Activated CD8-positive, alpha-beta T cell treated with anti-CD3 and anti-CD28 coated beads for 36 hours (primary cell): ENCODE results near the gene HINFP. TPM values are rescaled to one million over a fixed set of nuclear protein-coding genes. Genes with fewer than 3 reads are reported as not detected.
"Not testable (repeated sequence)": the region's sequence is repeated elsewhere in the genome, so short reads cannot be mapped to it uniquely, and the experiment has no call there.

Experiments
- ATAC-seq: fragments of 200-7000 bp; cut with Tn5 transposase; one replicate; pipeline ENCODE4 v1.10.0; 2021; ENCODE audit warnings: mild to moderate bottlenecking, moderate library complexity
- CTCF ChIA-PET: fragments of 350-600 bp; sonication (Branson Sonifier 250); formaldehyde crosslinking; loops from one replicate; lab custom pipeline; 2021; ENCODE audit warnings: antibody characterized with exemption; lab: Charles Lee
- POLR2A ChIA-PET: fragments of 350-600 bp; sonication (Branson Sonifier 250); formaldehyde crosslinking; loops from one replicate; lab custom pipeline; 2021; ENCODE audit warnings: antibody characterized with exemption; lab: Charles Lee
- DNase-seq: peaks from one replicate; pipeline ENCODE4 v3.0.0-alpha.2; 2020
- H3K27ac Mint-ChIP-seq: one replicate; pipeline ENCODE4 v1.8.0; 2021; ENCODE audit warnings: mild to moderate bottlenecking, mixed read lengths
- H3K27me3 Mint-ChIP-seq: one replicate; pipeline ENCODE4 v1.8.0; 2021; ENCODE audit warnings: mixed read lengths
- H3K36me3 Mint-ChIP-seq: one replicate; pipeline ENCODE4 v1.8.0; 2021; ENCODE audit warnings: low read depth, mixed read lengths
- H3K4me1 Mint-ChIP-seq: one replicate; pipeline ENCODE4 v1.8.0; 2021; ENCODE audit warnings: low read depth, mixed read lengths
- H3K4me3 Mint-ChIP-seq: one replicate; pipeline ENCODE4 v1.8.0; 2021; ENCODE audit warnings: mild to moderate bottlenecking, moderate library complexity, mixed read lengths
- H3K9me3 Mint-ChIP-seq: one replicate; pipeline ENCODE4 v1.8.0; 2021; ENCODE audit warnings: mixed read lengths
- intact Hi-C: fragments of 100-400 bp; cut with micrococcal nuclease; formaldehyde crosslinking; loops from one replicate; pipeline ENCODE4 v1.10.0; 2022
- total RNA-seq, 2 experiments: library from RNA; stranded (reverse); gene quantifications; one replicate each; pipeline ENCODE4 v1.2.3, GENCODE V29; 2021
- TF ChIP-seq, protein P1 (sequence below): fragments of 200-600 bp; IDR thresholded peaks from one replicate; pipeline ENCODE4 v1.8.0; 2022; ENCODE audit warnings: antibody characterized with exemption, mild to moderate bottlenecking

The HINFP gene
- total RNA-seq, 2 experiments from 2014 or later, result 23.9 to 26.5 TPM

DNA sequence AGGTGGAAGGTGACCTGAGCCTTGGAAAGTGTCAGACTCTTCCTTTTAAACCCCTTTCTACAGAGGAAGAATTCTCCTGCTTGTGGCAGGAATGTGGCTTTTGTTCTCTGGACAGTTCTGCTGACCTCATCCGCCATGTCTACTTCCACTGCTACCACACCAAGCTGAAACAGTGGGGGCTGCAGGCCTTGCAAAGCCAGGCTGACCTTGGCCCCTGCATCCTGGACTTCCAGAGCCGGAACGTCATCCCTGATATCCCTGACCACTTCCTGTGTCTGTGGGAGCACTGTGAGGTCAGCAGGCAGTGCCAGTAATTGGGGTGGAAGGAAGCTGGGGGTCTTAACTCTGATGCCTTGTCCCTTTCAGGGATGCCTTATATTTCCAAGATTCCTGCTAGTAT is 9.3 kb downstream of the HINFP start:
- CTCF ChIA-PET, result interaction anchor here (0.6 kb wide), 1 partner anchor 66 kb away, joined by 3 read pairs; no protein-coding TSS in a partner anchor

DNA sequence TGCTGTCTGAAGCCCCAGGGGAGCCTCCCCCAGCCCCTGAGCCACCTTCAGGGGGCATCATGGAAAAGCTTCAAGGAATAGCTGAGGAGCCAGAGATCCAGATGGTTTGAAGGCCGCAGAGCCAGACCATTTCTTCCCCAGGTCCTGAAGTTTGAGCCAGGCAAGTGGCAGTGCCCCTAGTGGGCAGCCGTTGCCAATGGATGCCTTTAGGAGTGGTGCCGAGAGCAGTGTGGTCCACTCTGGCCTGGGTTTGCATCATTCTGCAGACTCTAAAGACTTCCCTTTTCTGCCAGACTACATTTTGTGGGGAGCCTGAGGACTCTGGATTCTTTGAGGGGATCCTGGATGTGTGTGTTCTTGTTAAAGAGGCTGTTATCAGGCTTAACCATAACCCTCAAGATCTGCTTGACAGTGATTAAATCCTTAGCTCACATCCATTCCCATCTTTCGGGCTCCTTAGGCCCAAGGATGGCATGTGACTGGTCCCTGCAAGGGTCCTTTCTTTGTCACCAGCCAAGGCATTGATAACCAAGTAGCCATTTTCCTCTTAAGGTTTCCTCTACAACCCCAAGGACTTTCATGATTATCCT is 13.1 kb downstream of the HINFP start:
- peaks cover 28% of the 10 kb centered on the region for H3K36me3 Mint-ChIP-seq
- intact Hi-C loops, result no loop called here
- ChIA-PET POLR2A (no interaction called here), CTCF (interaction anchor here (1.0 to 2.4 kb wide), 10 partner anchors 8 to 71 kb away, joined by 3 to 8 read pairs (median 4); partner anchors contain the start of gene HINFP)
- H3K4me3 Mint-ChIP-seq, result no peak overlapping the region
- ATAC-seq, result peak; percentile 47
- TF ChIP-seq, protein P1, sequence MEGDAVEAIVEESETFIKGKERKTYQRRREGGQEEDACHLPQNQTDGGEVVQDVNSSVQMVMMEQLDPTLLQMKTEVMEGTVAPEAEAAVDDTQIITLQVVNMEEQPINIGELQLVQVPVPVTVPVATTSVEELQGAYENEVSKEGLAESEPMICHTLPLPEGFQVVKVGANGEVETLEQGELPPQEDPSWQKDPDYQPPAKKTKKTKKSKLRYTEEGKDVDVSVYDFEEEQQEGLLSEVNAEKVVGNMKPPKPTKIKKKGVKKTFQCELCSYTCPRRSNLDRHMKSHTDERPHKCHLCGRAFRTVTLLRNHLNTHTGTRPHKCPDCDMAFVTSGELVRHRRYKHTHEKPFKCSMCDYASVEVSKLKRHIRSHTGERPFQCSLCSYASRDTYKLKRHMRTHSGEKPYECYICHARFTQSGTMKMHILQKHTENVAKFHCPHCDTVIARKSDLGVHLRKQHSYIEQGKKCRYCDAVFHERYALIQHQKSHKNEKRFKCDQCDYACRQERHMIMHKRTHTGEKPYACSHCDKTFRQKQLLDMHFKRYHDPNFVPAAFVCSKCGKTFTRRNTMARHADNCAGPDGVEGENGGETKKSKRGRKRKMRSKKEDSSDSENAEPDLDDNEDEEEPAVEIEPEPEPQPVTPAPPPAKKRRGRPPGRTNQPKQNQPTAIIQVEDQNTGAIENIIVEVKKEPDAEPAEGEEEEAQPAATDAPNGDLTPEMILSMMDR, result peak; percentile 25
- H3K9me3 Mint-ChIP-seq, result no peaks in the 10 kb centered on the region
- H3K27me3 Mint-ChIP-seq, result peaks cover 2% of the 10 kb centered on the region
- H3K4me1 Mint-ChIP-seq, result no peaks in the 10 kb centered on the region
- H3K27ac Mint-ChIP-seq, result no peak overlapping the region
- DNase-seq, result no peak

More for the DNA sequence above, 9.3 kb downstream of the HINFP start:
- POLR2A ChIA-PET, result no interaction called here
- H3K9me3 Mint-ChIP-seq, result no peaks in the 10 kb centered on the region
- no peak overlapping the region for H3K4me3 Mint-ChIP-seq
- DNase-seq, result no peak
- H3K27ac Mint-ChIP-seq, result no peak overlapping the region
- H3K4me1 Mint-ChIP-seq, result peaks cover 11% of the 10 kb centered on the region
- H3K36me3 Mint-ChIP-seq, result peaks cover 31% of the 10 kb centered on the region
- intact Hi-C loops, result no loop called here
- no peak for ATAC-seq
- TF ChIP-seq, protein P1, result no peak
- no peaks in the 10 kb centered on the region for H3K27me3 Mint-ChIP-seq

DNA sequence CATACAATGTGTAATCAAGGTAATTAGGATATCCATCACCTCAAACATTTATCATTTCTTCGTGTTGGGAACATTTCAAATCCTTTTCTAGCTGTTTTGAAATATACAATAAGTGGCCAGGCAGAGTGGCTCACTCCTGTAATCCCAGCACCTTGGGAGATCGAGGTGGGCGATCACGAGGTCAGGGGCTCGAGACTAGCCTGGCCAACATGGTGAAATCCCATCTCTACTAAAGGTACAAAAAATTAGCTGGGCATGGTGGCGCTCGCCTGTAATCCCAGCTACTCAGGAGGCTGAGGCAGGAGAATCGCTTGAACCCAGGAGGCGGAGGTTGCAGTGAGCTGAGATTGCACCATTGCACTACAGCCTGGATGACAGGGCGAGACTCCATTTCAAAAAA is 17.9 kb downstream of the HINFP start:
- H3K27me3 Mint-ChIP-seq, H3K9me3 Mint-ChIP-seq, H3K27ac Mint-ChIP-seq, DNase-seq, H3K36me3 Mint-ChIP-seq, H3K4me1 Mint-ChIP-seq, H3K4me3 Mint-ChIP-seq, ATAC-seq, intact Hi-C loops: not testable (repeated sequence)
- ChIA-PET POLR2A (interaction anchor here (0.7 kb wide), 1 partner anchor 199 kb away, joined by 3 read pairs; no protein-coding TSS in a partner anchor), CTCF (interaction anchor here (0.8 to 1.7 kb wide), 6 partner anchors 12 to 185 kb away, joined by 3 to 4 read pairs (median 4); no protein-coding TSS in a partner anchor)

DNA sequence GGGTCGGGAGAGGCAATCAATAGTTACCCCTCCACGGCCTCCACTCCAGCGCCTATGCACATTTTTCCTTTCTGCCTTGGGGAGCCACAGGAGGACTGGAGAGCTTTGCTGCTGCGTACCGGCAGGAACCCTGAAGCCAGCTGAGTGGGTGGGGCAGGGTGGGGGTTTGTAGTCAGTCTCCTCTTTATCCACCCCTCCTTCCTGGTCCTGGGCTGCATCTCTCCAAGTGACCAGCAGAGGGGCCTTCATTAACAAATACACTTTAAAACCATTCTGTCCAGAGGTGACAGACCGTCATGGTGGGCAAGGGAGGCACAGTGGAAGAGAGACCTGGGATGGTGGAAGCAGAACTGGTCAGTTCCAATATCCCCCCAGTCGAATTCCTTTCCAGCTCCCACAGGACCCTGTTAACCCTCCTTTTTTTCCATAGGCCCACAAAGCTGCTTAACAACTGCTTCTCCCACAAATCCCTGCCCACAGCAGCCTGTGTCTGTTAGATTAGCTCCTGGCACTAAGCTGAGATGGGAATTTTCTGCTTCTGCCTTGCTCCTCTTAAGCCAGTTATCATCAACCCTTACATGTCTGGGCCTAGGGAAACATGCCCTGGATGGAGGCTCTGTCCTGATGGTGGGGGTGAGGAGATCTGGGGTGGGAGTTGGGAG is 23.6 kb downstream of the HINFP start:
- H3K36me3 Mint-ChIP-seq, result no peaks in the 10 kb centered on the region
- H3K27ac Mint-ChIP-seq, result no peak overlapping the region
- ChIA-PET POLR2A (interaction anchor here (0.7 kb wide), 1 partner anchor 51 kb away, joined by 3 read pairs; no protein-coding TSS in a partner anchor), CTCF (interaction anchor here (0.8 to 1.4 kb wide), 3 partner anchors 52 to 176 kb away, joined by 3 to 5 read pairs (median 3); no protein-coding TSS in a partner anchor)
- peaks cover 12% of the 10 kb centered on the region for H3K4me1 Mint-ChIP-seq
- H3K9me3 Mint-ChIP-seq, result no peaks in the 10 kb centered on the region
- intact Hi-C loops, result no loop called here
- TF ChIP-seq, protein P1, result peak; percentile 45
- H3K27me3 Mint-ChIP-seq, result peaks cover 25% of the 10 kb centered on the region
- ATAC-seq (peak; percentile 71), DNase-seq (peak; percentile 60)
- no peak overlapping the region for H3K4me3 Mint-ChIP-seq

DNA sequence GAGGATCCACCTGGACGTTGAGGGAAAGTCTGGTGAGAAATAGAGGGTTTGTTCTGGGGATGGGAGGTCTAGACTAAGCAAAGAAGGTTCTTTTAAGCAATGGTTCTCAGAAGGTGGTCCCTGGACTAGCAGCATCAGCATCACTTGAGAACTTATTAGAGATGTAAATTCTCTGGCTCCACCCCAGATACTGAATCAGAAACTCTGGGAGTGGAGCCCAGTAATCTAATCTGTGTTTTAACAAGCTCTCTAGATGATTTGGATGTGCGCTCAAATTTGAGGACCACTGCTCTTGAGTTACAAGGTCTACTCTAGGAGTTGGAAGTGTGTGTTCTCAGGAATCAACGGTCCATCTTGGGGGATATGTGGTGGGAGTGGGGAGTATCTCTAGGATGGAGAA is 24.2 kb downstream of the HINFP start:
- Mint-ChIP-seq H3K36me3 (no peaks in the 10 kb centered on the region), H3K27ac (no peak overlapping the region), H3K9me3 (no peaks in the 10 kb centered on the region), H3K4me3 (no peak overlapping the region), H3K4me1 (peaks cover 12% of the 10 kb centered on the region), H3K27me3 (peaks cover 27% of the 10 kb centered on the region)
- intact Hi-C loops, result no loop called here
- POLR2A ChIA-PET, result interaction anchor here (0.6 kb wide), 1 partner anchor 87 kb away, joined by 3 read pairs; no protein-coding TSS in a partner anchor
- DNase-seq (no peak), ATAC-seq (no peak)
- TF ChIP-seq, protein P1, result no peak
- CTCF ChIA-PET, result interaction anchor here (0.8 to 1.4 kb wide), 4 partner anchors 21 to 176 kb away, joined by 3 to 5 read pairs (median 3); no protein-coding TSS in a partner anchor
